Measurements from ENCODE around the gene SHISAL1. TPM values are rescaled to one million over a fixed set of nuclear protein-coding genes. Genes with fewer than 3 reads are reported as not detected.

The SHISAL1 gene
- total RNA-seq, 1 experiment from 2014 or later, result 1.1 TPM

DNA sequence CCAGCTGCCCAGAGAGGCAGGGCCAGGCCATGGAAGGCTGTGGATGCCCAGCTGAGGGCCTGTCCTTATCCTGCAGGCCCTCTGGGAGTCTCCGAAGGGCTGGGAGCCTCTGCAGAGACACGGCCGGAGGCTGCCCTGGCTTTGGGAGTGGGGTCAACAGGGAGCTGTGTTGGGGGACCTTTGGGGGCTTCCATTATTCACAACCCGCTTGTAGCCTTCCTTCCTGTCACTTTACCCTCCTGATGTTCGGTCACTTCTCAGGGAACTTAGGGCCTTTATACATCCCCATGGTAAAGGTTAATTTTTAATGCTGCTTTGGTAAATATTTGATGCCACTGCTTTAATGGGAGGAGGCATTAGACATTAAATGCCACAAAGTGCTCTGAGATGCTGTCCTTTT, 44.9 kb downstream of the SHISAL1 start:
- no peak overlapping the region for H2AFZ ChIP-seq (ENCODE audit: low read length)
- no peak overlapping the region for H3K4me2 ChIP-seq (ENCODE audit: low read length)
- intact Hi-C loops (cut with micrococcal nuclease), result no loop called here
- no TSS peak for BruUV-seq (replicated peaks)
- no peak overlapping the region for H3K4me3 ChIP-seq (ENCODE audit: low read length)
- TF ChIP-seq CTCF (conservative IDR thresholded peaks at IDR 0.05; ENCODE audit: low read depth, low read length), result no peak
- TF ChIP-seq EZH2phosphoT487 (IDR thresholded peaks at IDR 0.05; ENCODE audit: borderline replicate concordance, low read length), result no peak
- no peak for TF ChIP-seq EZH2 (IDR thresholded peaks at IDR 0.05; ENCODE audit: low read length, unreplicated experiment)
- no peaks in the 10 kb centered on the region for H4K20me1 ChIP-seq (ENCODE audit: low read length)
- ChIA-PET POLR2A (ENCODE audit: unreplicated experiment) (no interaction called here), CTCF (no interaction called here)
- no peak overlapping the region for H3K9ac ChIP-seq (ENCODE audit: low read length)
- H3F3A ChIP-seq (ENCODE audit: low read length, unreplicated experiment), result no peaks in the 10 kb centered on the region
- H3K9me2 ChIP-seq (replicated peaks; ENCODE audit: low read length), result no peaks in the 10 kb centered on the region
- H3K27me3 ChIP-seq (ENCODE audit: low read length), result no peaks in the 10 kb centered on the region
- H3K27ac ChIP-seq (ENCODE audit: low read length), result no peak overlapping the region
- no peak for ATAC-seq
- DNase-seq, result no peak
- H3K4me1 ChIP-seq (ENCODE audit: insufficient read depth, low read length), result no peaks in the 10 kb centered on the region
- no peaks in the 10 kb centered on the region for H3K9me3 ChIP-seq (ENCODE audit: low read length)
- H3K79me2 ChIP-seq (ENCODE audit: low read length), result no peaks in the 10 kb centered on the region
- no peaks in the 10 kb centered on the region for H3K36me3 ChIP-seq (ENCODE audit: low read depth, low read length)

- TF ChIP-seq EZH2phosphoT487 (IDR thresholded peaks at IDR 0.05; ENCODE audit: borderline replicate concordance, low read length) (no peak), EZH2 (IDR thresholded peaks at IDR 0.05; ENCODE audit: low read length, unreplicated experiment) (no peak)
- Histone ChIP-seq H3K27ac (ENCODE audit: low read length) (no peak overlapping the region), H3K27me3 (ENCODE audit: low read length) (no peaks in the 10 kb centered on the region), H3K4me1 (ENCODE audit: insufficient read depth, low read length) (no peaks in the 10 kb centered on the region), H3K79me2 (ENCODE audit: low read length) (no peaks in the 10 kb centered on the region), H3K4me2 (ENCODE audit: low read length) (no peak overlapping the region), H3F3A (ENCODE audit: low read length, unreplicated experiment) (no peaks in the 10 kb centered on the region), H4K20me1 (ENCODE audit: low read length) (no peaks in the 10 kb centered on the region), H3K9me2 (replicated peaks; ENCODE audit: low read length) (no peaks in the 10 kb centered on the region), H3K9ac (ENCODE audit: low read length) (no peak overlapping the region), H2AFZ (ENCODE audit: low read length) (no peak overlapping the region), H3K4me3 (ENCODE audit: low read length) (no peak overlapping the region), H3K9me3 (ENCODE audit: low read length) (no peaks in the 10 kb centered on the region), H3K36me3 (ENCODE audit: low read depth, low read length) (no peaks in the 10 kb centered on the region)
- ChIA-PET POLR2A (ENCODE audit: unreplicated experiment) (no interaction called here), CTCF (no interaction called here)
- no TSS peak for BruUV-seq (replicated peaks)
- DNase-seq (no peak), ATAC-seq (no peak)
- intact Hi-C loops (cut with micrococcal nuclease), result no loop called here
Observed at GRCh38 chr22:44266796-44267760, 45.7 kb downstream of the SHISAL1 start.

DNA sequence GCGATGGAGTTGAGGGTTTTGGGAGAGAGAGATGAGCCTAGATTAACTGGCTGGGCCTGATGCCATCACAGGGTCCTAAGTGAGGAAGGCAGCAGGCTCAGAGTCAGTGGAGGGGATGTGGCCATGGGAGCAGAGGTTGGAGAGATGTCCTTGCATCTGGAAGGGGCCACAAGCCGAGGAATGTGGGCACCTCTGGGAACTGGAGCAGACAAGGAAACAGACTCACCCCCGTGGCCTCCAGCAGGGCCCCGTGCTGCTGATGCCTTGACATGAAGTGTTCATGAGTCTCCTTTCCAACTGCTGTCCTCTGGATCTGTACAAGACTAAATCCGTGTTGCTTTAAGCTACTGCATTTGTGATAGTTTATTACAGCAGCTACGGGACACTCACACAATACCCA, 49.2 kb downstream of the SHISAL1 start:
- Histone ChIP-seq H3K4me3 (ENCODE audit: low read length) (no peak overlapping the region), H4K20me1 (ENCODE audit: low read length) (no peaks in the 10 kb centered on the region), H3K27me3 (ENCODE audit: low read length) (no peaks in the 10 kb centered on the region), H3K4me1 (ENCODE audit: insufficient read depth, low read length) (no peaks in the 10 kb centered on the region), H3F3A (ENCODE audit: low read length, unreplicated experiment) (no peaks in the 10 kb centered on the region), H2AFZ (ENCODE audit: low read length) (no peak overlapping the region), H3K4me2 (ENCODE audit: low read length) (no peak overlapping the region), H3K9me3 (ENCODE audit: low read length) (no peaks in the 10 kb centered on the region), H3K27ac (ENCODE audit: low read length) (no peak overlapping the region), H3K79me2 (ENCODE audit: low read length) (no peaks in the 10 kb centered on the region), H3K36me3 (ENCODE audit: low read depth, low read length) (no peaks in the 10 kb centered on the region), H3K9ac (ENCODE audit: low read length) (no peak overlapping the region), H3K9me2 (replicated peaks; ENCODE audit: low read length) (no peaks in the 10 kb centered on the region)
- ChIA-PET CTCF (no interaction called here), POLR2A (ENCODE audit: unreplicated experiment) (no interaction called here)
- TF ChIP-seq EZH2phosphoT487 (IDR thresholded peaks at IDR 0.05; ENCODE audit: borderline replicate concordance, low read length), result no peak
- TF ChIP-seq CTCF (conservative IDR thresholded peaks at IDR 0.05; ENCODE audit: low read depth, low read length), result no peak
- TF ChIP-seq EZH2 (IDR thresholded peaks at IDR 0.05; ENCODE audit: low read length, unreplicated experiment), result no peak
- DNase-seq (no peak), ATAC-seq (no peak)
- no TSS peak for BruUV-seq (replicated peaks)
- intact Hi-C loops (cut with micrococcal nuclease), result no loop called here

All from PC-3 (cell line).